ENCODE data around the gene SMDT1.
A peak's percentile ranks its signal among the peaks of the same experiment; 100 is the strongest.
"Not testable (repeated sequence)": the region's sequence is repeated elsewhere in the genome, so short reads cannot be mapped to it uniquely, and the experiment has no call there.

SMDT1 gene

DNA sequence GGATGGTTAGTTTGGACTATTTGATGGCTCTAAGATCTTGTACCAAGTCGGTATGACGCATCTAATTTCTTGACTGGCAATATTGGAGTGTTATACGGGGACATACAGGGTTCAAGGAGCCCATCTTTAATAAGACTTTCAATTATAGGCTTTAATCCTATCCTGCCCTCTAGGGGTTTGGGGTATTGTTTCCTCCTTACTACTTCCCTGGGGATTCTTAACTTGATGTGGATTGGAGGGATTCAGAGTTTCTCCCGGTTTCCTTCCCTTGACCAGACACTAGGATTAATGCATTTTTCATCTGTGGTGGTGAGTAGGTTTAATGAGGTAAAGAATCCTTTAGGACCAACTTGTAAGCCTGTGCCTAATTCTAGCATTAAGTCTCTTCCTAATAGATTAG is 32.3 kb downstream of the SMDT1 start:
- DNase-seq (ENCODE audit: low spot score) = no peak

DNA sequence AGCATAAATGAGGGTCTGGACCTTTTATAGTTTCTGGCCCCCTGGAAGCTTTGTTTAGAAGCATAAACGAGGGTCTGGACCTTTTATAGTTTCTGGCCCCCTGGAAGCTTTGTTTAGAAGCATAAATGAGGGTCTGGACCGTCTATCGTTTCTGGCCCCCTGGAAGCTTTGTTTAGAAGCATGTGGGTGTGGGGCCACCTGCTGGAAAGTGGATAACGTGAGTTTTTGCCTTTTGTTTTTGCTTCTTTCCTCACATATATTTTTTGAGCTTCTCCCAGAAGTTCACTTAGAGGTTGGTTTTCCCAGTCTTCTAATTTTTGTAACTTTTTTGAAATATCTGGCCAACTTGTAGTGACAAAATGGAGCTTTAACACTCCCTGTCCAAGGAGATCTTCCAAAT is 33.3 kb downstream of the SMDT1 start:
- DNase-seq (ENCODE audit: low spot score) = not testable (repeated sequence)

DNA sequence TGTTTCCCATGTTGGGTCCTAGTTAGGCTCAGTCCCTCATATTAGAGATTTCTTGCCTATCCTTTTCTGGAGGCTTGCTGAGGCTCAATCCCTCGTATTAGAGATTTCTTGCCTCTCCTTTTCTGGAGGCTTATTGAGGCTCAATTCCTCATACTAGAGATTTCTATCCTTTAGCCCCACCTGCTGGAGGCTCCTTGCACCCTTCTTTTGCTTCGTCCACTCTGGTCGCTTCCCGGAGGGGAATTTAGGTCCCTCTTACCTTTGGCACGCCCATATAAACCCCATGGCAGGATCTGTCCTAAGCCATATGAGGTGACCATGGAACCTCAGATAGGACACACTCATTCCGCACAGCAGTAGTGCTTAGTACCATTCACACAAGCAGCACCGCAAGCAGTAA is 35.2 kb downstream of the SMDT1 start:
- DNase-seq (ENCODE audit: low spot score) = no peak

DNA sequence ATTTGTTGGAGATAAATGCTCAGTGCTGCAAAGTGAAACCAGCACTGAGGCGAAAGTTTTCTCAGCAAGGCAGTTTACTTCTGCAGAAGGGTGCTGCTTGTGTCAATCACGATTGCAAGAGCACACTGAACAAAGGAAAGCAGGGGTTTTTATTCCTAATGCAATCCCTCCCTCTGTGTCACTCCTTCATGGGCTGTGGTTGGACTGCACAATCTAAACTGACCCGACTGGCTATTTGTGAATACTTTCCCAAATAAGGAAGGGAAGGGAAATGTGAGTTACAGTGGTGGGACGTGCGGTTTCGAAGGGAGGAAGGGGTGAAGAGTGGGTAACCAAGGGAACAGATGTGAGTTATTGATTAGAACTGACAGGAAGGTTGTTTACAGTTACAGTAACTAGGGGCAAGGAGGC is 35.9 kb downstream of the SMDT1 start:
- not testable (repeated sequence) for DNase-seq (ENCODE audit: low spot score)

GRCh38 chr22:42116848-42117424 is 37.4 kb downstream of the SMDT1 start:
- peak; percentile 13 for DNase-seq (ENCODE audit: low spot score)

DNA sequence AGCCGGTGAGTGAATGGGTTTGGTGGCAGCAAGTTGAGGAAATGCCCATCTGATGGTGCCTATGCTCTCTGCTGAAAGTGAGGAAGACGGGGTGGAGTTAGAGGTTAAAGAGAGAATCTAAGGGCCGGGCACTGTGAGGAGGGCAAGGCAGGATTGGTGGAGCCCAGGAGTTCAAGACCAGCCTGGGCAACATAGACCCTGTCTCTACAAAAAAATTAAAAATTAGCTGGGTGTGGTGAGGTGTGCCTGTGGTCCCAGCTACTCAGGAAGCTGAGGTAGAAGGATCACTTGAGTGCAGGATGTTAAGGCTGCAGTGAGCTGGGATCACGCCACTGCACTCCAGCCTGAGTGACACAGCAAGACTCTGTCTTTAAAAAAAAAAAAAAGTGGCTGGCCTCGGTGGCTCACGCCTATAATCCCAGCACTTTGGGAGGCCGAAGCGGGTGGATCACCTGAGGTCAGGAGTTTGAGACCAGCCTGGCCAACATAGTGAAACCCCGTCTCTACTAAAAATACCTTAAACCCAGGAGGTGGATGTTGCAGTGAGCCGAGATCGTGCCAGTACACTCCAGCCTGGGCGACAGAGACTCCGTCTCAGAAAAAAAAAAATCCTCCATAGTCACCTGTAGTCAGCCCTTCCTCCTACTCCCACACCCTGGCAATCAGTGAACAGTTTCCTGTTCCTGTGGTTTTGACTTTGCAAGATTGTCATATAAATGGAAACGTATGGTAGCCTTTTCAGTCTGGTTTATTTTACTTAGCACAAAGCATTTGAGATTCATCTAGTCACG is 40.9 kb downstream of the SMDT1 start:
- DNase-seq (ENCODE audit: low spot score) = not testable (repeated sequence)

GRCh38 chr22:42123529-42123928 is 44.0 kb downstream of the SMDT1 start:
- not testable (repeated sequence) for DNase-seq (ENCODE audit: low spot score)

GRCh38 chr22:42127606-42128005 is 48.1 kb downstream of the SMDT1 start:
- no peak for DNase-seq (ENCODE audit: low spot score)

GRCh38 chr22:42128007-42128406 is 48.5 kb downstream of the SMDT1 start:
- DNase-seq (ENCODE audit: low spot score) = not testable (repeated sequence)

DNA sequence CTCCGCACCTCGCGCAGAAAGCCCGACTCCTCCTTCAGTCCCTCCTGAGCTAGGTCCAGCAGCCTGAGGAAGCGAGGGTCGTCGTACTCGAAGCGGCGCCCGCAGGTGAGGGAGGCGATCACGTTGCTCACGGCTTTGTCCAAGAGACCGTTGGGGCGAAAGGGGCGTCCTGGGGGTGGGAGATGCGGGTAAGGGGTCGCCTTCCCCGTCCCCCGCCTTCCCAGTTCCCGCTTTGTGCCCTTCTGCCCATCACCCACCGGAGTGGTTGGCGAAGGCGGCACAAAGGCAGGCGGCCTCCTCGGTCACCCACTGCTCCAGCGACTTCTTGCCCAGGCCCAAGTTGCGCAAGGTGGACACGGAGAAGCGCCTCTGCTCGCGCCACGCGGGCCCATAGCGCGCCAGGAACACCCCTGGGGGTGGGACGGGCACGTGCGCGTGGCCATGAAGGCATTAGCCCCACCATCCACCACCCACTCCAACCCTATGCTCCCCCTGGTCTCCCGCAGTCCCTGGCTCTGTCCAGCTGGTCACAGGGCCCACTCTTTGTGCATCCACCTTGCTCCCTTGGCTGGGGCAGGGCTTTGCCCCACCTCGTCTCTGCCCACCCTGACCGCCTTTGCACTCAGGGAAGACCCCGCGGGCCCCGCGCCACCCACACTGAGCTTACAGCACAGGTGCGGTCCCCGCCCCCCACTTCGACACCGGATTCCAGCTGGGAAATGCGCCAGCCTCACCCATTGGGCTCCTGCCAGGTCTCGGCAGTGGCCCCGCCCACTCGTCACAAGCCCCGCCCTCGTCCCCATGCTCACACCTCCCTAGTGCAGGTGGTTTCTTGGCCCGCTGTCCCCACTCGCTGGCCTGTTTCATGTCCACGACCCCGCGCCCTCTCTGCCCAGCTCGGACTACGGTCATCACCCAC is 49.5 kb downstream of the SMDT1 start:
- DNase-seq (ENCODE audit: low spot score) = not testable (repeated sequence)

DNA sequence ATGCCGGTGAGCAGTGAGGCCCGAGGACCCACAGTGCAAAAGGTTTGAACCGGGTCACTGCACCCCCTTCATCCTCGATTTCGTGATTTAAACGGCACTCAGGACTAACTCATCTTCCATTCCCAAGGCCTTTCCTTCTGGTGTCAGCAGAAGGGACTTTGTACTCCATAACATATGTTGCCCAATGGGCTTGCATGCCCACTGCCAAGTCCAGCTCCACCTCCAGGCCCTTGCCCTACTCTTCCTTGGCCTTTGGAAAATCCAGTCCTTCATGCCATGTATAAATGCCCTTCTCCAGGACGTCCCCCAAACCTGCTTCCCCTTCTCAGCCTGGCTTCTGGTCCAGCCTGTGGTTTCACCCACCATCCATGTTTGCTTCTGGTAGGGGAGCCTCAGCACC is 50.7 kb downstream of the SMDT1 start:
- DNase-seq (ENCODE audit: low spot score) = not testable (repeated sequence)

DNA sequence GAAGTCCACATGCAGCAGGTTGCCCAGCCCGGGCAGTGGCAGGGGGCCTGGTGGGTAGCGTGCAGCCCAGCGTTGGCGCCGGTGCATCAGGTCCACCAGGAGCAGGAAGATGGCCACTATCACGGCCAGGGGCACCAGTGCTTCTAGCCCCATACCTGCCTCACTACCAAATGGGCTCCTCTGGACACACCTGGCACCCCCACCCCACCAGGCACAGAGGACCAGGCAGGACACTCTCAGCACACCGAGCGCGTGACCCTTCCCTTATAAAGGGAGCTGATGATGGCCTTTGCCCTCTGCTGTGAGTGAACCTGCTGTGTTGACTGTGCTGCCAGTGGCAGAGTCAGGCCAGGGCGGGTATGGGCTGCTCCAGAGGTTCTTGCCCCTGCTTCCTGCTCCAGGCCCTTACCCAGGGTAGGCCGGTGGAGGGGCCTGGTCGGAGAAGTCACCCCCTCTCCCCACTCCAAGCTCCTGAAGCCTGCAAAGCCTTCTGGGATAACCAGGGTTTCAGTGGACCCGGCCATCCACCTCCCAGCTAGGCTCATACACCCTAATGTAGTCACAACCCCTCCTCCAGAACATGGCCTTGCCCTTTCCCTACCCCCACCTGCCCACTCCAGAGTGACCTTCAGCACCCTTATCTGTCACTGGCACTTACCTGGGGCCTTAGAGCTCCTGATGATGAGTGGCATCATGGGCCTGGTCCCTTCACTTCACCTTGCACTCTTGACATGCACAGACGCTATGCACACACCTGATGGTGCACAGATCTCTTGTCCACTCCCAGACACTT is 51.3 kb downstream of the SMDT1 start, which contains the start of gene CYP2D6:
TSS of gene CYP2D6 (minus strand) at position 172 of the 793 bp plus-strand sequence. CDS start at position 153, 19 bp downstream.
- DNase-seq (ENCODE audit: low spot score) = not testable (repeated sequence)

DNA sequence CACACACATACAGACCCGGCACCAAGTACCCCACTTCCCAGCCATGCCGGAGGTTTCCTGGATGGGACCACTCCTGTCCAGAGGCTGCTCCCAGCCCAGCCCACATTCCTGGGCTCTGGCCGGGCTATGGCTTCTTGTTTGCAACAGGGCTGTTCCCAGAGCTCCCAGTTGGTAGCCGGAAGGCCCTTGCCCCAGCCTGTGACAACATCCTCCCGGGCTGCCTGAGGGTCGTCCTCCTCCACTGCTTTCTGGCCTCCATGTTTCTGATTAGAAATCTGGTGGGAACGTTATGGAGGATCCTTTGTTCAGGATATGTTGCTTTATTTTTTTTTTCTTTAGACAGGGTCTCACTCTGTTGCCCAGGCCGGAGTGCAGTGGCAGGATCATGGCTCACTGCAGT is 52.1 kb downstream of the SMDT1 start:
- DNase-seq (ENCODE audit: low spot score) = no peak

DNA sequence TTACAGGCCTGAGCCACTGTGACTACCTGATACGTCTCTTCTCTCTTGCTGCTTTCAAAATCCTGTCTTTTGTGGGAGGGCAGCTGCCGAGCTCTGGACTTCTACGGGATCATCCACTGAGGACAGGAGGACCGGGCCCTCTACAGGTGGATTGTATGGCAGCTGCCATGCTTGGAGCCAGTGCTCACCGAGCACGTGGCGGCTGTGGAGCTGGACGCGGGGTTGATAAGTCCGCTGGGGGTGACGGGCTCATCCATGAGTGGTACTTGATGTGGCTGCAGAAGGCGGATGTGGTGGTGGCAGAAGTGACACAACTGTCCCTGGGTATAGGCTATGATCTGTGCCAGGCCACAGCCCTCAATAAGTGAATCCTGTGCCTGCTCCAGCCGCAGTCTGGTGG is 53.0 kb downstream of the SMDT1 start:
- no peak for DNase-seq (ENCODE audit: low spot score)

Measured in kidney tubule cell (primary cell).